NT2/D1 (cell line): Measurements from ENCODE around the gene GGACT.

ENCODE experiments used
- DNase-seq: peaks from one replicate; pipeline ENCODE4 v3.0.0-alpha.2; 2011; ENCODE audit warnings: low read depth, low spot score
- H3K27me3 ChIP-seq: 2 replicates; pipeline ENCODE4 v1.6.0; 2011; ENCODE audit warnings: mild to moderate bottlenecking; ENCODE audit not compliant: insufficient read length, insufficient read depth
- H3K36me3 ChIP-seq: 2 replicates; pipeline ENCODE4 v1.6.1; 2011; ENCODE audit warnings: mild to moderate bottlenecking, low read length, mixed read lengths; ENCODE audit not compliant: insufficient read depth, insufficient read length
- H3K4me1 ChIP-seq: 2 replicates; pipeline ENCODE4 v1.5.1; 2011; ENCODE audit not compliant: insufficient read depth, insufficient read length
- H3K4me3 ChIP-seq: 2 replicates; pipeline ENCODE4 v1.5.1; 2011; ENCODE audit warnings: low read depth; ENCODE audit not compliant: insufficient read length
- H3K9ac ChIP-seq: 2 replicates; pipeline ENCODE4 v1.6.0; 2011; ENCODE audit warnings: low read depth; ENCODE audit not compliant: insufficient read length
- H3K9me3 ChIP-seq: 2 replicates; pipeline ENCODE4 v1.5.1; 2011; ENCODE audit warnings: mild to moderate bottlenecking, low read length; ENCODE audit not compliant: insufficient read depth
- SUZ12 ChIP-seq: IDR thresholded peaks from 2 replicates; pipeline ENCODE4 v1.6.1; 2011; ENCODE audit not compliant: insufficient read length, insufficient read depth; ENCODE audit errors: extremely low read depth
- YY1 ChIP-seq: IDR thresholded peaks from 2 replicates; pipeline ENCODE4 v1.6.1; 2011; ENCODE audit not compliant: insufficient read length, insufficient read depth
- ZNF274 ChIP-seq: IDR thresholded peaks from 2 replicates; pipeline ENCODE4 v1.6.1; 2011; ENCODE audit warnings: mild to moderate bottlenecking, low read depth, low read length

GGACT gene

DNA sequence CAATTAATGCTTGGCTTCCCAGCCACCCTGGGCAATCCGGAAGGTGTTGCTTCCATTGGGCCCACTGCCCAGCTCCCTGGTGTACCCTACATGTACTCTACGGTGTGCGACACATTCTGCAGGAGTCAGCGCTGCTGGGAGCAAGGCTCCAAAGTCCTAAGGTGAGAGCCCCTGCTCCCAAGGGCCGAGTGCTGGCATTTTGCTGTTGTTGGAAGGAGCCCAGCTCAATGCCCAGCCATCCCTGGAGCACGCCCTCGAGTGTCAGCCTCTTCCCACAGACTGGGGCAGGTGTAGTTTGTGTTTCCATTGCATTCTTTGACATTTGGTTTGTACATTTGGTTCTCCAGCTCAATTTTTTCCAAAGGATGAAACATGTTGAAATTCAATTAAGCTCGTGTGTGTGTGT is 64.6 kb downstream of the GGACT start:
- no peak for DNase-seq
- Histone ChIP-seq H3K9me3 (no peaks in the 10 kb centered on the region), H3K4me1 (peaks cover 12% of the 10 kb centered on the region), H3K4me3 (no peak overlapping the region), H3K9ac (no peak overlapping the region), H3K36me3 (peaks cover 2% of the 10 kb centered on the region), H3K27me3 (no peaks in the 10 kb centered on the region)
- TF ChIP-seq YY1 (no peak), ZNF274 (no peak), SUZ12 (no peak)

DNA sequence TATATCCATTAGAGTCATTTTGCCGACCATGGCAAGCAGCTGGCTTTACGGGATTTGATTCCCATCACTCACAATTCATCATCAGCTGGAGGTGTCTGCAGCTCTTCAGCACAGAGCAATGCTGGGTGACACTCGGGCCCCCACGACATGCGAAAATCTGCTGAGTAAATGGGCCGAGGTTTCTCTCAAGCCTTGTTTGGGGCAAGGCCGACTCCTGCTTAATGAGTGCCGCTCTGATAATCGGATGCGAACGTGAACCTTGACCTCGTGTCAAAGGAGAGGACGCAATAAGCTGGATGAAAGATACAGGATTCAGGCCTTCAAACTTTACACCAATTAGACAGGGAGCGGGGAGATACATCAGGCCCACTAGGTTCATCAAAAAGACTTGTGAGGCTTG is 65.2 kb downstream of the GGACT start:
- Histone ChIP-seq H3K9ac (no peak overlapping the region), H3K4me1 (peaks cover 12% of the 10 kb centered on the region), H3K4me3 (no peak overlapping the region), H3K27me3 (no peaks in the 10 kb centered on the region), H3K9me3 (no peaks in the 10 kb centered on the region), H3K36me3 (no peaks in the 10 kb centered on the region)
- TF ChIP-seq ZNF274 = no peak
- no peak for TF ChIP-seq YY1
- no peak for TF ChIP-seq SUZ12
- no peak for DNase-seq

DNA sequence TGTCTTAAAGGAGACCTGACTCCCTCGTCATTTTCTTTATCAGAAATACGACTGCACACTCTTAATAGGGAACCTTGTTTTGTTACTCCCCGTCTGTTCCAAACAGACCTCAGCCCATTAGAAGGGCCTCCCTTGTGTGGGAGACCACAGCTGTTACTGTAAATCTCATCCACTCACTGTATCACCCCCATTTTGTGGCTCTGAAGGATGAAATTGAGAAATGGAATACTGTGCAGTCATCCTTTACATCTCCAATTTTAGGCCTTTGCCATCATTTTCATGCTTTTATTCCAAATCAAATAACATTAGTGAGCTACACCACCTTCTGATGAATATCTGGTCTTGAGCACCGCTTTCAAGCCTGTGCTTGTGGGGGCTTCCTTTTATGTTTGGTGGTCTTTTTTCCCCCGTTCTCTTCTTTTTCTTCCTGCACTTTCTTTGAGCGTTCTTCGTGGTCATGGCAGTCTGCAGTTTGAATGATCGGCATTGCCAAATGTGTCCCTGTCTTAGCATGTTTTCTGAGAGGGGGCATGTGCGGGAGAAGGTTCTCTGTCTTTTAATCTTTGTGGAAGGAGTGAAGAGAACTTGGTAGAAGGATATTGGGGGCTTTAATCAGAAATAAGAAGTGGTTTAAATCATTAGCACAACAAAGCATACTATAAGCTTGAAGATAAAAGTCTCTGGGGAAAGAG is 65.8 kb downstream of the GGACT start:
- TF ChIP-seq YY1 (no peak), ZNF274 (no peak), SUZ12 (no peak)
- no peak for DNase-seq
- no peak overlapping the region for H3K4me3 ChIP-seq

DNA sequence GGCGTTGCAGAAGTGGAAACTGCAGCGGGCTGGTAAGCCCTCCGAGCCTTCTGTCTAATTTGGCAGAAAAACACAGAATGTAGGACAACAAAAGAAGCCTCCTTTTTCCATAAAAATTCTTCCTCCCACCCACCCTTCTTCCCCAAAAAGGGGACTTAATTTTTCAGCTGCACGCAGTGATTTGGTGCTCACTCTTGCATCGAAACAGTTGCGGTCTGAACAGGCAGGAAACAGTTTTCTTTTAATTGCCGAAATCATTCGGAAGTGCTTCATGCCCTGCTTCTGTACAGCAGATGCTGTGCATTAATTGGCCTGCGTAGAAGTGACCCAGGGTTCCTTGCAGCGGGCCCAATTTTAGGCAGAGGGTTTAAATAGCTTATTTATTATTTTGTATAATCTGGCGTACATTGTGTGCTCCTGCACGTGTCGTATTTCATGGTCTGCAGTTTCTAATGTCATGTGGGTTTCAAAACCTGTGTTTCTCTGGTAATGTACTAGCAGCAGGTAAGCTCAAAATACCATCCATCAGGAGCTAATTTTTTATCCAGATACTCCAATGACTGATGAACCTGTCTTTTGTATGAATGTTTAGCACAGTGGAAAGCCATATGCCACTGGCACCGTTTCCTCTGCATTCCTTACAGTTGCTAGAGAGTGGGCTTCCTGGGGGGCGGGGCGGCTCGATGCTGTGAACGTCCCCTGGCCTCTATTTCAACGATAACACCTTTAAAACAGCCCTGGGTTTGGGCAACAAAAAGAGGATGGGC is 66.6 kb downstream of the GGACT start:
- H3K27me3 ChIP-seq = no peaks in the 10 kb centered on the region
- DNase-seq = no peak
- H3K9me3 ChIP-seq = no peaks in the 10 kb centered on the region
- TF ChIP-seq SUZ12 (no peak), ZNF274 (no peak), YY1 (no peak)
- no peak overlapping the region for H3K4me3 ChIP-seq
- H3K9ac ChIP-seq = no peak overlapping the region
- peaks cover 16% of the 10 kb centered on the region for H3K4me1 ChIP-seq
- H3K36me3 ChIP-seq = no peaks in the 10 kb centered on the region

More for the DNA sequence above, 65.8 kb downstream of the GGACT start:
- H3K9ac ChIP-seq = no peak overlapping the region
- H3K9me3 ChIP-seq = no peaks in the 10 kb centered on the region
- peaks cover 15% of the 10 kb centered on the region for H3K4me1 ChIP-seq
- no peaks in the 10 kb centered on the region for H3K27me3 ChIP-seq
- no peaks in the 10 kb centered on the region for H3K36me3 ChIP-seq

DNA sequence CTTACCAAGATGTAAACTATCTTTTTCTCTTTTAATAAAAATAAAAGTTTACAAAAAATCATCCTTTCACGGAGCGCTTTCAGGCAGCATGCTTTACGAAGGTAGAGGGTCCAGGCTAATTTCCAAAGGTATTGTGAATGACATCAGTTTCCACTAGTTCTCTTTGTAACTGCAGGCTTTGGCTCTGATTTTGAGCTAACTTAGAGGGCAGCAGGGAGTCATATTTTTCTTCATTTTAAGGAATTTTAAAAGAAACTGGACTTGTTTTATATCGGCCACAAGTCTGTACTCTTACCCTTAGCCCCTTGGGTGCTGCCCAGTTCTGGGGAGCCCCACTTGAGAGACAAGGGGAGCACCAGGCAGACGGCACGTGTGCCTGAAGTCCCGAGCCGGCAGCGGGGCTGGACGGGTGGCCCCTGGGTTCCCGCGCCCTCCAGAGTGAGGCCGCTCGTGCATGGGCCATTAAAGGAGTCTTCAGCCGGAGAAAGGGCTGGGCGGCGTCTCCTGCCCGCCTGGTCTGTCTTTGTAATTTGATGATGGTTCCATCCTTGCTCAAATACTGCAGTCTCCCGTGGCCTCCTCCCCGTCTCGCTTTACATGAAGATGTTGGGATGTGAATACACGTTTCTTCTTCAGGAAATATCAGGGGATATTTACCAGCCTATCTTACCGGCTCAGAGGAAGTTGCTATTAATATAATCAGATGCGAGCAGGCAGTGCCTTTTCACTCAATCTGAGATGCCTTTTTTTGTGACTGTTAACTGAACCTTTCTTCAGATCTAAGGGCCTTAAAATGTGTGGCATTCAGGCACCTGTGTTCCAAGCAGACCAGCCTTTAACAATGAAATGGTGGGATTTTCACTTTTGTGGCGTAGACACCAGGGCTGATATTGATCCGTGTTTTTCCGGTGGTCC is 67.4 kb downstream of the GGACT start:
- peaks cover 15% of the 10 kb centered on the region for H3K4me1 ChIP-seq
- H3K9me3 ChIP-seq = no peaks in the 10 kb centered on the region
- TF ChIP-seq ZNF274 (no peak), YY1 (no peak), SUZ12 (no peak)
- no peaks in the 10 kb centered on the region for H3K27me3 ChIP-seq
- peak overlapping the region; percentile 32 for H3K9ac ChIP-seq
- no peaks in the 10 kb centered on the region for H3K36me3 ChIP-seq
- DNase-seq = no peak
- no peak overlapping the region for H3K4me3 ChIP-seq

DNA sequence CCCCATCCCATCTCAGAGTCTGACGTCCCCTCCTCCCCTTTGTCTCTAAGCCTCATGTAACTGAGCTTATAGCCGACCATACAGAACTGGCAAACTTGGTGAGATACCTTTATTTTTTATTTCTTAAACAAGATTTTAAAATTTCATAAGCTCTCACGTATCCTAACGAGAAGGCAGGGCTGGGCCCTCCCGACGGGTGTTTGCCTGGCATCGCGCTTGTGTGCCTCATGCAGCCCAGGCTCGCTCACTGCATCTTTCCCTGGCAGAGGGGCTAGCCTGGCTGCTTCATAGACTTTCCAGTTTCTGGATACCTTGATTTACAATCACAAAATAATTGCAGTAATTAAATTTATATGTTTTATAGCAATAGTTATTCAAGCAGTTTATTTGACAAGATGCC is 69.0 kb downstream of the GGACT start:
- TF ChIP-seq SUZ12 (no peak), ZNF274 (no peak), YY1 (no peak)
- no peak for DNase-seq
- Histone ChIP-seq H3K4me3 (no peak overlapping the region), H3K27me3 (peaks cover under 1% of the 10 kb centered on the region), H3K9ac (no peak overlapping the region), H3K4me1 (peaks cover 5% of the 10 kb centered on the region), H3K36me3 (no peaks in the 10 kb centered on the region), H3K9me3 (no peaks in the 10 kb centered on the region)
